Kidney tubule cell (primary cell): ENCODE data around the gene LNPK.
"Not testable (repeated sequence)": the region's sequence is repeated elsewhere in the genome, so short reads cannot be mapped to it uniquely, and the experiment has no call there.

Source experiments
- DNase-seq: peaks from one replicate; pipeline ENCODE4 v3.0.0-alpha.2; 2018; ENCODE audit warnings: low spot score

The LNPK gene

GRCh38 chr2:175966839-175967238 is 35.2 kb downstream of the LNPK start:
- DNase-seq = no peak

GRCh38 chr2:175965773-175966172 is 36.3 kb downstream of the LNPK start:
- DNase-seq = no peak

- DNase-seq = no peak
Measured at GRCh38 chr2:175964195-175964594, 37.9 kb downstream of the LNPK start.

- not testable (repeated sequence) for DNase-seq
Measured at GRCh38 chr2:175963171-175963570, 38.9 kb downstream of the LNPK start.

GRCh38 chr2:175957845-175958244 is 44.2 kb downstream of the LNPK start:
- no peak for DNase-seq

- DNase-seq = no peak
Measured at GRCh38 chr2:175955136-175955535, 46.9 kb downstream of the LNPK start.

- DNase-seq = no peak
Measured at GRCh38 chr2:175950512-175950911, 51.6 kb downstream of the LNPK start.

GRCh38 chr2:175948191-175948590 is 53.9 kb downstream of the LNPK start:
- no peak for DNase-seq

GRCh38 chr2:175947073-175947472 is 55.0 kb downstream of the LNPK start:
- no peak for DNase-seq

GRCh38 chr2:175941699-175942098 is 60.4 kb downstream of the LNPK start:
- no peak for DNase-seq

GRCh38 chr2:175937216-175937615 is 64.9 kb downstream of the LNPK start:
- no peak for DNase-seq

- DNase-seq = no peak
Measured at GRCh38 chr2:175935289-175936181, 66.5 kb downstream of the LNPK start.

GRCh38 chr2:175932675-175933074 is 69.4 kb downstream of the LNPK start:
- no peak for DNase-seq

- DNase-seq = no peak
Measured at GRCh38 chr2:175931805-175932204, 70.3 kb downstream of the LNPK start.

GRCh38 chr2:175930504-175930903 is 71.6 kb downstream of the LNPK start:
- DNase-seq = no peak

GRCh38 chr2:175929850-175930249 is 72.2 kb downstream of the LNPK start:
- DNase-seq = peak; percentile 33

GRCh38 chr2:175926272-175926671 is 75.8 kb downstream of the LNPK start:
- DNase-seq = peak; percentile 12

GRCh38 chr2:175922160-175922559 is 79.9 kb downstream of the LNPK start:
- no peak for DNase-seq

GRCh38 chr2:175918935-175919334 is 83.1 kb downstream of the LNPK start:
- DNase-seq = no peak

GRCh38 chr2:175914846-175915245 is 87.2 kb downstream of the LNPK start:
- no peak for DNase-seq

GRCh38 chr2:175913849-175914743 is 88.0 kb downstream of the LNPK start:
- DNase-seq = not testable (repeated sequence)

- DNase-seq = not testable (repeated sequence)
Measured at GRCh38 chr2:175913267-175913666, 88.8 kb downstream of the LNPK start.

- DNase-seq = no peak
Measured at GRCh38 chr2:175904035-175904434, 98.0 kb downstream of the LNPK start.
